Activated CD8-positive, alpha-beta memory T cell treated with anti-CD3 and anti-CD28 coated beads, Interleukin-2, amount 10 ng/mL, durations not matched to agents 7 days and 5 days (primary cell): ENCODE measurements around the gene LGALS3BP. TPM values are rescaled to one million over a fixed set of nuclear protein-coding genes. Genes with fewer than 3 reads are reported as not detected.

Experiments used
- ATAC-seq: fragments of 150-1000 bp; cut with Tn5 transposase; one replicate; pipeline ENCODE4 v1.10.0; 2021; ENCODE audit warnings: moderate library complexity
- CTCF ChIA-PET: fragments of 350-600 bp; sonication (Branson Sonifier 250); formaldehyde crosslinking; loops from one replicate; lab custom pipeline; 2021; ENCODE audit warnings: antibody characterized with exemption; lab: Charles Lee
- DNase-seq: peaks from one replicate; pipeline ENCODE4 v3.0.0-alpha.2; 2020
- H3K27ac Mint-ChIP-seq: one replicate; pipeline ENCODE4 v1.8.0; 2021; ENCODE audit warnings: mild to moderate bottlenecking, mixed read lengths
- H3K27me3 Mint-ChIP-seq: one replicate; pipeline ENCODE4 v1.8.0; 2021; ENCODE audit warnings: mixed read lengths
- H3K36me3 Mint-ChIP-seq: one replicate; pipeline ENCODE4 v1.8.0; 2021; ENCODE audit warnings: mild to moderate bottlenecking, mixed read lengths
- H3K4me1 Mint-ChIP-seq: one replicate; pipeline ENCODE4 v1.8.0; 2021; ENCODE audit warnings: mixed read lengths
- H3K4me3 Mint-ChIP-seq: one replicate; pipeline ENCODE4 v1.8.0; 2021; ENCODE audit warnings: mild to moderate bottlenecking, moderate library complexity, mixed read lengths
- H3K9me3 Mint-ChIP-seq: one replicate; pipeline ENCODE4 v1.8.0; 2022; ENCODE audit warnings: low read depth, mixed read lengths
- total RNA-seq, 2 experiments: library from RNA; stranded (reverse); gene quantifications; one replicate each; pipeline ENCODE4 v1.2.3, GENCODE V29; 2021

LGALS3BP gene, protein sequence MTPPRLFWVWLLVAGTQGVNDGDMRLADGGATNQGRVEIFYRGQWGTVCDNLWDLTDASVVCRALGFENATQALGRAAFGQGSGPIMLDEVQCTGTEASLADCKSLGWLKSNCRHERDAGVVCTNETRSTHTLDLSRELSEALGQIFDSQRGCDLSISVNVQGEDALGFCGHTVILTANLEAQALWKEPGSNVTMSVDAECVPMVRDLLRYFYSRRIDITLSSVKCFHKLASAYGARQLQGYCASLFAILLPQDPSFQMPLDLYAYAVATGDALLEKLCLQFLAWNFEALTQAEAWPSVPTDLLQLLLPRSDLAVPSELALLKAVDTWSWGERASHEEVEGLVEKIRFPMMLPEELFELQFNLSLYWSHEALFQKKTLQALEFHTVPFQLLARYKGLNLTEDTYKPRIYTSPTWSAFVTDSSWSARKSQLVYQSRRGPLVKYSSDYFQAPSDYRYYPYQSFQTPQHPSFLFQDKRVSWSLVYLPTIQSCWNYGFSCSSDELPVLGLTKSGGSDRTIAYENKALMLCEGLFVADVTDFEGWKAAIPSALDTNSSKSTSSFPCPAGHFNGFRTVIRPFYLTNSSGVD
- 100 to 1,000 TPM in 1 of 2 experiments, 10 to 100 TPM in 1; 75.7 to 162 TPM for total RNA-seq

DNA sequence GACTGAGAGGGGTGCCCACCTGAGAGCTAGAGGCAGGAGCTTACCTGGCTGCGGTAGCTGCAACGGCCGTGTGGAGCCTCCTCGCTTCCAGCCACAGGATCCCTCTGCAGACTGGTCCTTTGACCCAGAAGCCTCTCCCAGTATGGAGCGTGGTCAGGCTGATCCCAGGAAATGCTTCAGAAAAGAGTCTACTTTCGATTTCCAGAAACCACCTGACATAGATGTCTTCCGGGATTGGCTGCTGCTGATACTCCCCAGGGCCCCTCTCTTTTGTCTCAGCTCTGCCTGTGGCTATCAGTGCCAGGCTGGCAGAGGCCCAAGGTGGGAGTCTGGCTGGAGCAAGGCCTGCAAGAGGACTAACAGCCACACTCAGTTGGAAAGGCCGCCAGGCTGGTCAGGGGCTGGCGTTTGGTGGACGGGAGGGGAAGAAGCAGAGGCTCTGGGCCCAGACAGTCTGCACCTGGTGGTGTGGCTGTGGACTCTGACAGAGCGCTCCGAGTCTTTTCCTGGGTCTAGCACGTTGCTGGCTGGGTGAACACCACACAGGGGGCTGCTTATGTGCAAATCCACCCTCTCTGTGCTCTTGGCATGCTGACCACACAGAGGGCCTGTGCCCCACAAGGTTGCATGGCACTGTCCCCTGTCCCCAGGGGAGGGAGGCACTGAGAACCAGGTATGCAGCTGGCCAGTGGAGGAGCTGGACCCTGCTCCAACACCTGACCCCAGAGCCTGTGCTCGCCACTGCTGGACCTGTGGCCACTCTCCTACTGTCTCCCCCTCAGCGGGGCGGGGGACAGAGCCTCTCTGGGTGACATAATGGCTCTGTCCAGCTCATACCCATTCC is at the start of gene LGALS3BP:
LGALS3BP (minus strand) TSS at position 144 of the 844 bp plus-strand sequence. CDS start 2,732 bp downstream, outside the sequence.
- CTCF ChIA-PET = interaction anchor here (0.7 to 3.8 kb wide), 5 partner anchors 9 to 412 kb away, joined by 3 to 31 read pairs (median 5); no protein-coding TSS in a partner anchor
- H3K27me3 Mint-ChIP-seq = no peaks in the 10 kb centered on the region

GRCh38 chr17:79028496-79029326 is 49.0 kb upstream of the LGALS3BP start:
- DNase-seq (no peak), ATAC-seq (no peak)
- H3K27ac Mint-ChIP-seq = no peak overlapping the region
- H3K36me3 Mint-ChIP-seq = no peaks in the 10 kb centered on the region
- H3K9me3 Mint-ChIP-seq = no peaks in the 10 kb centered on the region
- CTCF ChIA-PET = no interaction called here
- H3K4me3 Mint-ChIP-seq = no peak overlapping the region
- H3K4me1 Mint-ChIP-seq = peaks cover 6% of the 10 kb centered on the region
- H3K27me3 Mint-ChIP-seq = peaks cover 31% of the 10 kb centered on the region

More for the DNA sequence above, at the start of gene LGALS3BP:
- H3K4me1 Mint-ChIP-seq = peaks cover 17% of the 10 kb centered on the region
- H3K27ac Mint-ChIP-seq = peak within 1 kb of the TSS; percentile 75
- no peaks in the 10 kb centered on the region for H3K36me3 Mint-ChIP-seq
- H3K9me3 Mint-ChIP-seq = no peaks in the 10 kb centered on the region
- H3K4me3 Mint-ChIP-seq = peak within 1 kb of the TSS; percentile 74
- peak; percentile 84 for ATAC-seq
- peak; percentile 60 for DNase-seq

- no peak overlapping the region for H3K27ac Mint-ChIP-seq
- no peaks in the 10 kb centered on the region for H3K9me3 Mint-ChIP-seq
- peaks cover 38% of the 10 kb centered on the region for H3K27me3 Mint-ChIP-seq
- no peak for DNase-seq
- ATAC-seq = no peak
- peaks cover 6% of the 10 kb centered on the region for H3K4me1 Mint-ChIP-seq
- CTCF ChIA-PET = interaction anchor here (1.2 kb wide), 1 partner anchor 14 kb away, joined by 3 read pairs; no protein-coding TSS in a partner anchor
- no peaks in the 10 kb centered on the region for H3K36me3 Mint-ChIP-seq
- H3K4me3 Mint-ChIP-seq = no peak overlapping the region
Observed at GRCh38 chr17:79027925-79028491, 48.3 kb upstream of the LGALS3BP start.

GRCh38 chr17:79027274-79027924 is 47.7 kb upstream of the LGALS3BP start:
- peaks cover 44% of the 10 kb centered on the region for H3K27me3 Mint-ChIP-seq
- H3K9me3 Mint-ChIP-seq = no peaks in the 10 kb centered on the region
- DNase-seq = no peak
- H3K4me3 Mint-ChIP-seq = no peak overlapping the region
- CTCF ChIA-PET = interaction anchor here (1.2 kb wide), 1 partner anchor 14 kb away, joined by 3 read pairs; no protein-coding TSS in a partner anchor
- ATAC-seq = no peak
- H3K4me1 Mint-ChIP-seq = peaks cover 6% of the 10 kb centered on the region
- no peaks in the 10 kb centered on the region for H3K36me3 Mint-ChIP-seq
- H3K27ac Mint-ChIP-seq = no peak overlapping the region

DNA sequence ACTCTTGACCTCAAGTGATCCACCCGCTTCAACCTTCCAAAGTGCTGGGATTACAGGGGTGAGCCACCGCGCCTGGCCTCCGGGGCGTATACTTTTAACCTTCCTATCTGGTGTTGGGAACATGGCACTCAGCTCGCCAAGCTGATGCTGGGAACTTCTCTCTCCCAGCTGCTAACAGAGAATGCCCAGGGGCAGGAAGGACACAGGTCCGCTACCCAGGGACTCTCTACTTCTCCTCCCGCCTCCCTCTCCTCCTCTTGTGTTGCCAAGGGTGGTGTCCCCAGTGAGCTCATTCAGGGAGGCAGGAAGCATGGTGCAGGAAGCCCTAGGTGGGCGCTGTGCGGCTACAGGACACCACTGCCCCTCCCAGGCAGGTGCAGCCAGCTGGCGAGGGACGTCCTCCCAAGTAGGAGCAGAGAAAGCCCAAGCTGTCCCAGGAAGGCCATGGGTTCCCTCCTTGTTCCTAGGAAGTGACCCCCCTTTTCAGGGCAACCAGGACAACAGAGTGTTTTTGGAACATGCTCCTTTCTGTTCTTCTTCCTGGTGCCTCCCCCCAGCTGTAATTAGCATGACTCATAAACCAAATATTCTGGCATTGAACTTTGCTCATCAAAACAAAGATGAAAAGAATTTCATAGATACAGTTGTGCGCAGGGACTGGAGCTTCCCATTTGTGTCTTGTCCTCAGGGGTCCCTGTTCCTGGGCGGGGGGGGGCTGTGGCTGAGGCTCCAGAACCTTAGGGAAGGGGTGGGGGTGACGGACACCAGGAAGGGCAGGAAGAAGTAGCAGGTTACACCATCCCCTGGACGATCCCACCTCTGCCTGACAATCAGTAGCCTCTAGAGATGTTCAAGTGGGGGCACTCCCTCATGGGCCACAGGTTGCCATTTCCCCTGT is 46.9 kb upstream of the LGALS3BP start:
- ATAC-seq = no peak
- CTCF ChIA-PET = interaction anchor here (0.5 to 1.5 kb wide), 4 partner anchors 15 to 365 kb away, joined by 3 to 4 read pairs (median 3); no protein-coding TSS in a partner anchor
- Mint-ChIP-seq H3K4me3 (no peak overlapping the region), H3K36me3 (no peaks in the 10 kb centered on the region), H3K27ac (no peak overlapping the region), H3K9me3 (no peaks in the 10 kb centered on the region), H3K27me3 (peaks cover 43% of the 10 kb centered on the region), H3K4me1 (peaks cover 6% of the 10 kb centered on the region)
- no peak for DNase-seq

DNA sequence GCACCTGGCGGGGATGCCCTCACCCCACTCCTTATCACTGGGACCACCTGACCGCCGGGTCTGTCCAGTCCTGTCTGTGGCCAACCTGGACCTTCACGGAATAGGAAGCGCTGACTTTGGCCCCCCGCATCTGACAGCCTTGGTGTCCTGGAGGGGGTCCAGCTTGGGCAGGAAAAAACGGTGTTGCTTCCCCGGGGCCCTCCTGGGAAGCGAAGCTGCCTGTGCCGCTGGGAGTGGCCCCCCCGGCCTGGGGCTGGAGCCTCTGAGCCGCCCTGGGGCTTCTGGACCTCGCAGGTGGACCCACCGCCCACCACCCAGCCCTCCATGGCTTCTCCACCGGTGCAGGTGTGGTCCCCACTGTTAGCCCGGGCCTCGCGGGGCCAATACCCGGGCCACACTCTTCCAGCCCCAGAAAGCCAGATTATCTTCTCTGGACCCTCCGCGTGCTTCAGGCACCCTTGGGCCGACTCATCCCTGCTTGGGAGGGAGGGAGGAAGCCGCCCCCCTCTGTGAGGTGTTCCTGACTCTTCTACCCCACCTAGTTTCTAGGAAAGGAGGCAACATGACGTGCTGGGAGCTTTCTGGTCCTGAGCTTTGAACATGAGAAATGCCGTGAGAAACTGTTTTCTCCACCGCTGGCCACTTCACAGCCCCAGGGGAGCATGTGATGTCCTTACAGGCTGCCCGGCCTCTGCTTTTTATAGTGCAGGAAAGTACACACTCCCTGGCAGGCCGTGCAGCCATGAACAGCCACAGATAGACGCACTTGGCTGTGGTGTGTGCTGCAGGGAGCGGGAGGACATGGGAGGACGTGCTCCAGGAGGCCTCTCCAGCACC is 45.4 kb upstream of the LGALS3BP start:
- no peak for DNase-seq
- Mint-ChIP-seq H3K27ac (no peak overlapping the region), H3K4me3 (peak overlapping the region; percentile 36), H3K9me3 (no peaks in the 10 kb centered on the region), H3K4me1 (peaks cover 6% of the 10 kb centered on the region), H3K36me3 (no peaks in the 10 kb centered on the region), H3K27me3 (peaks cover 57% of the 10 kb centered on the region)
- CTCF ChIA-PET = interaction anchor here (1.4 to 1.5 kb wide), 2 partner anchors 17 to 367 kb away, joined by 3 read pairs; no protein-coding TSS in a partner anchor
- ATAC-seq = no peak

- Mint-ChIP-seq H3K27ac (no peak within 1 kb of the TSS), H3K4me3 (peak within 1 kb of the TSS; percentile 62), H3K36me3 (no peaks in the 10 kb centered on the region), H3K27me3 (peaks cover 62% of the 10 kb centered on the region), H3K4me1 (peaks cover 6% of the 10 kb centered on the region), H3K9me3 (no peaks in the 10 kb centered on the region)
- CTCF ChIA-PET = no interaction called here
- ATAC-seq = peak; percentile 78
- no peak for DNase-seq
Observed at GRCh38 chr17:79023886-79024771, 44.4 kb upstream of the LGALS3BP start, which contains the start of gene C1QTNF1. Gene C1QTNF1, plus strand, starts transcription at chr17:79024169. Its CDS starts 19,800 bp downstream, at chr17:79043969.

DNA sequence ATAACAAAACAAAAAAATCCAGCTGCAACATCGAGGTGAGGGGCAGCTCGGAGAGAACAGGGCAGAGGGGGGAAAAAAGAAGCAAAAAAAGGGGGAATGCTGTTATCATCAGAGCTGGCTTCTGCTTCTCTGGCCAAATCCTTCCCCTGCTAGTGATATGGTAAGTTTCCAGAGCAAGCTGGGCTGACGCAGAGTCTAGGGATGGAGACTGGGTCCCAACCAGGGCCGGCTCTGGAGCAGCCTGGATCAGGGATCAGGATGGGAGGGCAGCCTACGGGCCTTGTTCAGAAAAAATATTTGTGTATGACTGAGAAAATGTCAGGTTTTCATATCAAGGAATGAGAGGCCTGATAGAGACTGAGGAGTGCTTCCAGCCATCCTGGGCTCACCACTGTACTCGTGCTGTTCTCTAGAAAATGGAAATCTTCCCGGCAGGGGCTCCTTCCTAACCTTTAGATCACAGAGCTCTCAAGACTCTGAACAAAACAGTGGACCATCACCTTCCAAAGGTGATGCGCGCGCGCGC is 43.5 kb upstream of the LGALS3BP start:
- Mint-ChIP-seq H3K9me3 (no peaks in the 10 kb centered on the region), H3K4me3 (no peak overlapping the region), H3K4me1 (peaks cover 6% of the 10 kb centered on the region), H3K27ac (no peak overlapping the region), H3K36me3 (no peaks in the 10 kb centered on the region), H3K27me3 (peaks cover 67% of the 10 kb centered on the region)
- DNase-seq (no peak), ATAC-seq (no peak)
- CTCF ChIA-PET = interaction anchor here (0.9 to 1.8 kb wide), 3 partner anchors 19 to 22 kb away, joined by 3 to 6 read pairs (median 3); no protein-coding TSS in a partner anchor

DNA sequence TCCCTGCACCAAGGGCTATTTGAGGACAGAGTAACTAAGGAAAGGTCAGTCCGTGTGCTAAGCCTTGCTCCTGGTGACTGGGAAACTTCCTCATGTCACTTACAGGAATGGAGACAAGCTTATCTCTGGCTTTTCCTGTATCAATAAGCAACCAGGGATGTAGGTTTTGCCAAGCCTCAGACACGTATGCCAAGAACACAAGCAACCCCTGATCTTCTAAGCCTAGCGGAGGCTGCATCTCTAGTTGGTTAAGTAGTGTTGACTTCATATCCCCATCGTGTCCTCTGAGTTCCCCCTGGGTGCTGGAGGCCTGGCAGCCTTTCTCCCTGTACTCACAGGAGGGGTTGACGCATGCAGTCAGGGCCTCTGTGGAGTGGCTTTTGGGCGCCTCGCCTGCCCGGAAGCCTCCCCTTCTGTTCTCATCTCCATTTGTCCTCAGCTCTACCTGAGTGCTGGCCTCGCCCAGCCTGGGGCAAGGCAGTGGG is 42.8 kb upstream of the LGALS3BP start:
- H3K27me3 Mint-ChIP-seq = peaks cover 67% of the 10 kb centered on the region
- H3K9me3 Mint-ChIP-seq = no peaks in the 10 kb centered on the region
- no peak overlapping the region for H3K27ac Mint-ChIP-seq
- DNase-seq (no peak), ATAC-seq (no peak)
- H3K36me3 Mint-ChIP-seq = no peaks in the 10 kb centered on the region
- peaks cover 6% of the 10 kb centered on the region for H3K4me1 Mint-ChIP-seq
- CTCF ChIA-PET = interaction anchor here (0.9 to 1.8 kb wide), 3 partner anchors 20 to 23 kb away, joined by 3 to 6 read pairs (median 3); no protein-coding TSS in a partner anchor
- no peak overlapping the region for H3K4me3 Mint-ChIP-seq
